NCI-H187 (cell line): ENCODE data around the gene PSMB10.

Experiments used
- DNase-seq, 2 experiments: peaks; one replicate each; lab custom pipeline; 2025; lab: John Stamatoyannopoulos, UW

The PSMB10 gene

DNA sequence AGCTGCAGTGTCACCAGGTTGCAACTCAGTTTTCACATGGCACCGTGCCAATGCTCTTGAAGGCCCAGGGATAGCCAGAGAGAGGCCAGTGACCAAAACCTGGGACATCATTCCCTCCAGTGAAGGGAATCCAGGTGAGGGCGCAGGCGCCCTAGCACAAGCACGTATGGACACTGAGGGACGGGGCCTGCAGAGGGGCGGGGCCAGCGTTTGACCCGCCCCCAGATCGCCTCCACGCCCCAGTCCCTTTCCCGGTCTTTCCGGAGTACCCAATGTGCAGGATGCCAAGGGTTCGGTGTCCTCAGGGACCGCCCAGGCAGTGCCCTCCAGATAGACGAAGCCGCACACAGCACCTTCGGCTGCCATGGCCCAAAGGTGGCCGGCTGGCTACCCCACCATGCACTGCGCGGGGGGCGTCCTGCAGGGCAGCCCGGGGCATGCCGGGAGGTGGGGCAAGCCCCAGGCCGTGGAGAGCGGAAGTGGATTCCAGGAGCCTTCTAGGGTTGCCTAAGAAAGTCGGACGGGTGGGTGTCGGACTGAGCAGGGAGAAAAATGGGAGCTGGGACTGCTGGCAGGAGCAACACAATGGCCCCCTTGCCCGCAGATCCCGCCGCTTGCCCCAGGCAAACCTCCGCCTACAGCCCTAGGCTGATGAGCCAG, 27.1 kb upstream of the PSMB10 start:
- DNase-seq = no peak

DNA sequence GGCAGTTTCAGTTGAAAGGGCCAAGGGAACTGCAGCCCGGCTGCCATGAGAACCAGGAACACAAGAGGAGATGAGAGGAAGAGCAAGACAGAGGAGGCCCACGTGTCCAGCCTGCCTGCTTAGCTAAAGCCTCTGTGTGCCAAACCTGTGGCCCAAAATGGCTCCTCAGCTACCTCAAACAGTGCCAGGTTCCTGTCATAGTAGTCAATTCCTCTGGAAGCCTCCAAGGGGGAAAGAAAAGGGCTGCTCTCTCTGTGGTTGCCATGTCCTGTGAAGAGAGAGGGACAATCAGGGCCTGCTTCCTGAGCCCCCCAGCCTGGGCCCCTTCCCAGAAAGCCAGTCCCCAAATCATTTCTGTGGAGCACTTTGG, 26.6 kb upstream of the PSMB10 start:
- no peak for DNase-seq

DNA sequence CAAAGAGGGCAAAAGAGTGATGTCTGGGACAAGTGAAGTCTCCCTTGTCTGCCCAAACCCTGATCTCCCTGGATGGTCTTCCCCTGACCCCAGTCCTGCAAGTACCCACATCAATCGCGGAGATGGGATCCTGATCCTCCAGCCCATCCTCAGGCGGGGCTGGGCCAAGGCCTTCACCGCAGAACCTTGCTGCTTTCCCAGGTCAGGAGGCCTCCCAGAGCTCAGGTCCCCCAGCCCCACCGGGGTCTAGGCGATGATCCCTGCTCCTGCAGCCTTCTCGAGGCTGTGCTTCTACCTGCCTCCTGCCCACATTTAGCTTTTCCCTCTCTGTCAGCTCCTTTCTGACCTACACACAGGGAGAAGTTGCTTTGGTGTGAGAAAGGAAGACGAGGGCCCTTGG, 25.5 kb upstream of the PSMB10 start:
- DNase-seq = no peak

DNA sequence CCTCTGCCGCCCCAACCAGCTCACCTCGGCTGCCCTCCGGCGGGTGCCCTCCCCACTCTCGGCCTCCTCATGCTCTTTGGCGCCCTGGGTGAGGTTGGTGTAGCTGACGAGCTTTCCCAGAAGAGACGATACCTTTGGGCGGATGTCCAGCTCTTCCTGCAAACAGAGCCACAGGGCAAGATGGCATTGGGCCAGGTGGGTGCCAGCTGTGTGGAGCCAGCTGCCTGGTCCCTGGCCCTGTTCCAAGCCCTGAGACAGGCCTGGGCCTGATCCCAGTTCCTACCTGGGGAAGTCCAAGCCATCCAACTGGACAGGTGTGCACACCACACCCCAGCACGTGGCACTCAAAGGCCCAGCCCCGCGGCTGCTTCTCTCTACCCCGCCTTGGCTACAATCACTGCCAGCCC, 24.9 kb upstream of the PSMB10 start:
- peak; percentile 79 to 86 for DNase-seq

DNA sequence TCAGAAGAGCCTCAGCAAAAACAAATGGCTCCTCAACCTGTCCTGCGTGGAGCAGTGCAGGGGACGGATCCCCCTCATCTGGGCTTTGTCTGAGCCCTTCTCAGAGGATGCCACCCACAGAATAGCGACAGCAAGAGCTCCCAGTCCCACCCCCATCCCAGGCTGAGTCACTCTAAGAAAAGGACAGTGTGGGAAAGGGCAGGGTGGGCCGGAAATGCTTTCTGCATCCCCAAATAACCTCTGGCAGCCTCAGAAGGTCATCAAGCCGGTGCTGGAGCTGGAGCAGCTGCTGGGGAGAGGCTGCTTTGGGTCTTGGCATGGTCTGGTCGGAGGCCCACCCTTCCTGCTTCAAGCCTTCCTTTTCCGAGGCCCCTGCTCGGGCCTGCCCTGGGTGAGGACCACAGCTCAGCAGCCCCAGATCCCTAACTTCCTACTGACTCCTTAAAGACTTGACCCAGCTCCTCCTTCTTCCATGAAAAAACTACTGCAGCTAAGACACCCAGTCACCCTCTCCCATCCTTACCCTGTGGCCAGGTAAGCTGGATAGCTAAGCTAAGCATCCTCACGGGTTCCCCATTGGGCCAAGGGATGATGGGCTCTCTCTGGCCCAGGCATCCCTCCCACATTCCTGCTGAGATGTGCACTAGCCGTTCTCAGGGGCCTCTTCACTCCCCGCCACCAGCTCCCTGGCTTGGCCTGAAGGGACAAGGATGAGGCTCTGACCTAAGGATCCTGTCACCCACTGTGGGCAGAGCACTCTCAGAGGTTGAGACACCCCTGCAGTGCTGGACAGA, 23.1 kb upstream of the PSMB10 start:
- no peak for DNase-seq

DNA sequence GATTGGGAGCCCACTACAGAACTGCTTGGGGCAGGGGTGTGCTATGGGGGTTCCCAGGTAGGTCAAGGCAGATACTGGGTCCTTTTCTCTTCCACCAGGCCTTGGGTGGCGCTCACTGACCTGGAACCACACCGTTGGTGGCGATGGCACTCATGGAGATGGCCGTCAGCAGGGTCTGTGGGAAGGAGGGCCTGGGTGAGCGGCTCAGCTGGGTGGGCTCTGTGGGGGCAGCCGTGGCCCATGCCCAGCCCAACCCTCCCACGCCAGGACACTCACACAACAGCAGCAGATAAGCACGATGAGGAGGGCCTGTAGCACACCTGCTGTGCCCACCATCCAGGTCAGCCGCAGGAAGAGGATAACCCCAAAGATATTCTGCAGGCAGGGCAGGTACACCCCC, 21.0 kb upstream of the PSMB10 start:
- DNase-seq = no peak

DNA sequence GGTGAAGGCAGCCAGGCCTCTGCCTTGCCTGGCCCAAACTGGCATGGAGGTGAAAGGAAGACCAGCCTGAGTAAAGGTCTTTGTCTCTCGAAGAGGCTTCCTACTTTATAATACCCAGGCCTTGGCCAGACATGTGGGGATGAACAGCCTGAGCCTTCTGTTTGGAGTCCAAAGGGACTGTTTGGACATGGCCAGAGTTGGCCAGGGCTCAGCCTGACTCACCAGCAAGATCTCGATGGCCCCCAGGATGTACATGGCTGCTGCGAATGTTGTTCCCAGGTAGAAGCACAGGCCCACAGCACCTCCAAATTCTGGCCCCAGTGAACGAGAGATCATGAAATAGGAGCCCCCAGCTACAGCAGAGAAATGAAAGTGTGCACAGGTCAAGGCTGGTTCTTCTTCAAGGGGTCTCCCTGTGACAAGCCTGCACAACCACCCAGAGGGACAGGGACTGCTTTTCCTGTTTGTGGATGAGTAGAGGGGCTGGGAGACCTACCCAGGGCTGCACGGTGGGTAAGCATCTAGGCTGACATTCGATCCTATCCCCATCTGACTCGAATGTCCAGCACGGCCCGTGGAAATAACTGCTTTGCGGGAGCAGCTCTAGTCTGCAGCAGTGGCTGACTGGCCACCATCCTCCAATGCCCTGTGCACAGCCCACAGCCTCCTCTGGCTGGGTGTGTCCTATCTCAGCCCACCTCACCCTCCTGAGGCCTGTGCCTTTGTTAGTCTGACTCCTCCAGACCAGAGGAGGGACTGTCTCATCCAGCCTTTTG, 18.0 kb upstream of the PSMB10 start:
- no peak for DNase-seq

DNA sequence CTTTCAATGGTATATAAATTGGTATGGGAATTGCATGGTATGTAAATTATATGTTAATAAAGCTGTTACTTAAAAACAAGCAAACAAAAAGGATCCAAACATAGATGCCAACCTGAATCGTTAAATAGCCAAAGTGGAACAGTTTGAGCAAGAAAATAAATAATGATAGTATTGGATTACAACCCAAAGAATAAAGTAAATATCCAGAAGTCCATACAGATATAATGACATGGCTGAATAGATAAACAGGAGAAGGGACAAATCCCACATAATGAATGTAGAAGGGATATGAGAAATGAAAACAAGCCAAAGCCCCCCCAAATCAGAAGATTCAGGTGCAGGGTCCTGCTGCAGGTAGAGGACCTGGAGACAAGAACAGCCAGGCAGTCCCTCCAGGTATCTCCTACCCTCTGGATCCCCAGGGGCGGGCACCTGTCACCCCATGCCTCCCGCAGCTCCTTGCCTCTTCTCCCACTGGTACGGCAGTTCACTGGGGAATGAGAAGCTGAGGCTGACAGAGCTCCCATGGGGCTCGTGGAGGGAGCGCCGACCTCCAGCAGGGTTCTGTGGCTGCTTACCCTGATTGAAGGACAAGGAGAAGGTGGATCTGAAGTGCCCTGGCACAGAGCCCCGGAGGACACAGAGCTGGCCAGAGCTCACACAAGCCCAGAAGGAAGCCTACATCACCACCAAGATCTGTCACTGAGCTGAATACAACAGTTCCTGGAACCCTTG, 17.2 kb upstream of the PSMB10 start:
- no peak for DNase-seq

DNA sequence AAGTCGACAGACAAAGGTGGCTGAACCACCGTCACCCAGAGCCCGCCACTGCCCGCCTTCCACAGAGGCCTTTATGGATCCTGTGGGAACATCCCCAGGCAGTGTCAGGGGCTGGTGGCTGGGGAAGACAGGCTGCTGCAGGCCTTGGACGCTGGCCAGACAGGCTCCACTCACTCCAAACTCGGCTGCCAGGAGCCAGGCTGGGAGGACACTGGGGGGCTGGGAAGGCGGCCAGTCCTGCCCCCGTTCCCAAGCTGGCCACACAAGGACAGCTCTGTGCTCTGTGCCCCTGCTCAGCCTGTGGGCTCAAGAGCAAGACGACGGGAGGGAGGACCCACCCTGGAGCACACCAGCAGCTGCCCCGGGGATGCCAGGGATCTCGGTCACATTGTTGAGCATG, 14.8 kb upstream of the PSMB10 start:
- no peak for DNase-seq

DNA sequence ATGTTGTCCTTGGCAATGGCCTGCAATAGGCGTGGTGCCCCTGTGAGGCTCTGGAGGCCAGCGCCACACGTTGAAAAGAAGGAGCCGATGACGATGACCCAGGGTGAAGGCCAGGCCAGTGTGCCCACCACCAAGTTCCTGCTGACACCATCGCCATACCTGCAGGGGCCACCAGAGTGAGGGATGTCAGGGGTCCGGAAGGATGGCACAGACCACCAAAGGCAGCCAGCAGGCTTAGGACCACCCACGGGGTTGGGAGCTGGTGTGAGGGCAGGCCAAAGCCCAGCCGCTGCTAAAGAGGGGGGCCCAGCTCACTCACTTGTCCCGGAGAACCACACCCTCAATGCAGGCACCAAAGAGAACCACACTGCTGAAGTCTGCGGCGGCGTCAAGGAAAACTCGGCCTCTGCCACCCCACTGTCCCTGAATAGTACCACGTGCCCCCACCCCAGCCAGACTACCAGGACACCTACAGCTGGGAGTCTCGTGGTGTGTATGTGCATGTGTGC, 13.7 kb upstream of the PSMB10 start:
- no peak for DNase-seq

DNA sequence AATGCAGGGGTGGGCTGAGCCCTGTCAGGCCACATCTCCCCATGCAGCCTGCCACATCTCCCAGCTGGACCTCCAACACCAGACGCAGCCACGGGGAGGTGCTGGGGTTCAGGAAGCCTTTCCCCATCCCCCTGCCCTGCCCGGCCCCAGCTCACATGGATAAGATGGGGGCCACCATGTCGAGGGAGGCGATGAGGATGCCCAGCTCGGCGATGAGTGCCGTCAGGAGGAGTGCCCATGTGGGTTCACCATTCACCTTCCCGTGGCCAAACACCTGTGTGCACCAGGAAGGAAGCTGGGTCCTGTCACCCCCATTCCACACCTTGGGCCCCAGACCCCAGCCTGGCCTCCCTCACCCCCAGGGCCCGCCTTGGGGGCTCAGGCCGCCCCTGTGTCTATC, 13.0 kb upstream of the PSMB10 start:
- DNase-seq = no peak

DNA sequence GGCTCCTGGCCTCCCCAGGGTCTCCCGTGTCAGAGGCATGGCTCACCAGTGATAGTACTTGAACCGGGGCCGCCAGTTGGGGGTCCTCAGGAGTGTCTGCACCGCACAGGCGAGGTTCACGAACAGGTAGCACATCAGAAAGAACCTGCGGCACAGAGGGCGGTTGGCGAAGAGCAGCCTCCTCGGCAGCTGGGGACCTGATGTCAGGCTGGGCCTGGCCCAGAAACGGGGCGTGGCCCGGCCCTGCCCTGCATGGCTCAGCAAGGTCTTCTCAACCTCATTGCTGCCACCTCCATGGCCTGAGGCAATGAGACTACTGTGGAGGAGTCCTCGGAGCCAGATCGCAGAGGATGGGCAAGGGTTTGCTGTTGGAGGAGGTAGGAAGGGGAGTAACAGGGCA, 11.4 kb upstream of the PSMB10 start:
- DNase-seq = no peak

DNA sequence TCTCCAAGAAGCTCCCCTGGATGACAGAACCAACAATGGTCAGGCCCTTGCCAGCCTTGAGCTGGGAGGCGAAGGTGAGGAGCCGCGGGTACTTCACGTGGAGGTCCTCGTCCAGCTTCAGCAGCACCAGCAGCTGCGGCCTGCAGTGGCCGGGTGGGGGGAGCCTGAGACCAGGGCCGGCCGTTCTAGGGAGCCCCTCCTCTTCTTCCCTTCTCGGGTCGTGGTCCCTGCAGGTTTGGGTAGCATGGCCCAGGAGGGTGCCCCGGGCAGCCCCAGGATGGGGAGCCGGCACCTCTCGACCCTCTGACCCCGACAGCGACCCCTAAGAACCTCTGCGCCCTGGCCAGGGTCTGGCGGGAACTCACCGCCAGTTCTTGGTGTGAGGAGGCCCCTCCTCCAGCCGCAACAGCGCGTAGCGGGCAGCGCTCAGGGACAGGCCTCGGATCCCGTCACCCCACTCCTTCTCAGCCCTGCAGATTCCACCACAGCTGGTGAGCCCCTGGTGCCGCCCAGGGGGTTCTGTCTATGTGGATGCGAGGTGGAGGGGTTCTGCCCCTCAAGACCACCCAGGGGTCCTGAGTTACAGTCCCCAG, 10.4 kb upstream of the PSMB10 start:
- DNase-seq = no peak

DNA sequence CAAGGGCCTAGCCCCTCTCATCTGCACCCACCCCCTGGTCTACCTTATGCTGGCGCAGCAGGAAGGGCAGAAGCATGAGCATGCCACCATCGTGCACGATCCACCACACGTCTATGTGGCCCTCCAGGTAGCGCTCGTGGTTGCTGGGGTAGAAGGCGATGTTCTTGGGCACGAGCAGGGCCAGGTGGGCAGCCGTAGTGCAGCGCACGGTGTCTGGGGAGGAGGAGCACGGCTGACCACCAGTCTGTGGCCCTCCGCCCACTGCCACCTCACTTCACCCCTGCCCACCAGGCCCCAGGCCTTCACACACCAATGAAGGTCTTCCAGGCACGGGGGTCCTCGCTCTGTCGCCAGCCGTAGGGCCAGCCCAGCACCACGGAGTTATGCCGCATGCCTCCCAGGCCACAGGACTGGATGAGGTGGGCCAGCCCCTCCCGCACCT, 9.5 kb upstream of the PSMB10 start:
- DNase-seq = no peak

DNA sequence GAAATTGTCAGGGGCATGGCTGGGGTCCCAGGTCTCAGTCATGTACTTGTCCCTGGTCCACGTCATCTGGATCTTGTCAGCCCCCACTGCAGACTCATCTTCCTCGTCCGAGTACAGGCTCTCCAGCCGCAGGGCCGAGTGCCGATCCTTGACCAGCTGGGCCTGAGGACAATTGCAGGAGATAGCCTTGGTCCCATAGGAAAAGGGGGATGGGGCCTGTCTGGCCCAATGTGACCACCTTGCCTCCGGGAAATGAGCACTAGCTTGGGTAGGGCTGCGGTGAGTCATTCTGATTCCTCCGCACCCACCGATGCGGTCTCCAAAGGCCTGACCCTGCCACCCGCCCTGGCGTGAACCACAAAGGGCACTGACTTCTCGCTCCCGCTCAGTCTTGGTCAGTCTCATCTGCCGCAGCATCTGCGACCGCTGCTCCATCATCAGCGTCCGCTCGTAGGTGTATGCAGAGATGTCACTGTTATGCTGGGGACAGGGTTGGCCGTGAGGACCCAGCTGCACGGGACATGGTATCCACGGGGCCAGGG, 8.8 kb upstream of the PSMB10 start:
- DNase-seq = no peak

DNA sequence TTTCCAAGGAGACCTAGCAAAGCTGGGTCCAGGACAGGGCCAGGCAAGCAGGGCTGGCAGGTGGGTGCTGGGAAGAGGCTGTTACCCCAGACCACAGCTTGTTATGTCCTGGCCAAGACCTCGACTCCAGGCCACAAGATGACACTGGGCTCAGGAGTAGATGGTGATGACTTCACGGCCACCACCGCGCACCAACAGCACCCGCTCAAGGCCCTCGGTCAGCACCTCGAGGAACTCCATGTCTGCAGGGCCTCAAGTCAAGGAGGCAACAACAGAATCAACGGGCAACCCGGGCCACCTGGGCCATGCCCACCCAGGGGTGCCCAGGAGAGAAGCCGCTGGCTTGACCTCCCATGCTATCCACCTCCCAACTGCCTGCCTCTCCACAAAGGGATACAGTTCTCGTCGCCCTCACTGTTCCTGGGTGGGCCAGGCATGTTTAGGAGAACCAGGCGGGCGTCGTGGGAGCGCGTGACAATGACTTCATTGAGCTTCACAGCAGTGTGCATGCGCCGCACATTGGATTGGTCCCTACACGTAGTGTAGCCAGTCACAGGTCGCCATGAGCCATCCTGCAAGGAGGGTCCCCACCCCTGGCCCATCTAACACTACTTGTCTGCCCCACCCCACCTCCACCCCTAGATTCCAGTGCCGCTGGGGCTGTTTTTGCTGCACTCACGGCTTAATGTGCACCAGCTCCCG, 8.2 kb upstream of the PSMB10 start:
- DNase-seq = no peak

DNA sequence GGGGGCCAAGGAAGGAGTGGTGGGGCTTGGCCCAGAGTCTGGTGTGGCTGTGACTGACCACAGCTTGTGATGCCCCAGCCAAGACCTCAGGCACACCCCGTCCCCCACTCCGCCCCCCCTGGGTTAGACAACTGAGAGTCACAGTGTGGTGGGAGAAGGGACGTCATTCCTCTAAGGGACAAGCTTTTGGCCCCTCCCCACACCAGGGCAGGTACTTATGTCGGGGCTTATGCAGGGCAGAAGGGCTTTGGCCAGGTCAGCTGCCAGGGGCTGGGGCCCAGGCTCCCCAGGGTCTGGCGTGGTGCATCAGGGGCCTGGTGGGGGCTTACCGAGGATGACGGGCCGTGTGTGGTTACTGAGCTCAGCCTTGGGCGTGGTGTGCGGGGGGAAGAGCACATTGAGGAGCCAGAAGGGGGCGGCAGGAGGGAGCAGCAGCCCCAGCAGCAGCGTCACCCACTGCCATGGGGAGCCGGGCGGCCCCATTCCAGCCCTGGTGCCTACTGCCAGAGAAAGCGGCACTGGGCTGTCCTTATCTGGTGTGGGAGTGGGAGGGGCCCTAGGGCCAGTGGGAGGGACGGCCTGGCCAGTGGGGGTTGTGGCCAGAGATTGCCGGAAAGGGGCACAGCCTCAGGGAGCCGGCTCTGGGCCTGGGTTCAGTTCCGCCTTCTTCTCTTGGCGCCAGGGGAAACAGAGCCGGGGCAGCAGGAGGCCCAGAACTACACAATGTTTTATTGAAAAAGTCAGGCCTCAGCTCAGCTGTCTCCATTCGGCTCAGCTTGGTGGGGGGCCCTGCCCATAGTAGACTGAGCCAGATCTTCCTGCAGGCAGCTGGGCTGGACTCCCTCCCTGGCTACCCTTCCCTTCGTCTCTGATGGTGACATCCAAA, 7.2 kb upstream of the PSMB10 start, which contains the start of gene LCAT:
Gene LCAT, minus strand, starts transcription at position 502 of the 886 bp plus-strand sequence. Its CDS starts 19 bp downstream, at position 483.
- no peak for DNase-seq

DNA sequence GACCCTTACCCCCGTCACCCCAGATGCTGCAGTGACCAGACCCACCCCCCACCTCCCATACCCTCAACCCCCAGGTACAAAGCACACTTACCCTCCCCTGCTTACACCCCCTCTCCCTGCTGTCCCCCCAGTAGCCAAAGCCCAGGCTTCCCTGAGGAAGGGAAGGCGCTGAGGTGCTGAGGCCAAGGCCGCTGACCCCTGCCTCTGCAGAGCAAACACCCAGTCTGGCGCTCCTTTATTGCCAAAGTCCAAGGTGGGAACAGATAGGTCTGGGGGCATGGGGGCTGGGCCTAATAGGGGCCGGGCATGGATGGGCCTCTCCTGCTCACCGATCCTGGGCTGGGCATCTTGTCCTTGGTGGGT, 6.6 kb upstream of the PSMB10 start:
- no peak for DNase-seq

DNA sequence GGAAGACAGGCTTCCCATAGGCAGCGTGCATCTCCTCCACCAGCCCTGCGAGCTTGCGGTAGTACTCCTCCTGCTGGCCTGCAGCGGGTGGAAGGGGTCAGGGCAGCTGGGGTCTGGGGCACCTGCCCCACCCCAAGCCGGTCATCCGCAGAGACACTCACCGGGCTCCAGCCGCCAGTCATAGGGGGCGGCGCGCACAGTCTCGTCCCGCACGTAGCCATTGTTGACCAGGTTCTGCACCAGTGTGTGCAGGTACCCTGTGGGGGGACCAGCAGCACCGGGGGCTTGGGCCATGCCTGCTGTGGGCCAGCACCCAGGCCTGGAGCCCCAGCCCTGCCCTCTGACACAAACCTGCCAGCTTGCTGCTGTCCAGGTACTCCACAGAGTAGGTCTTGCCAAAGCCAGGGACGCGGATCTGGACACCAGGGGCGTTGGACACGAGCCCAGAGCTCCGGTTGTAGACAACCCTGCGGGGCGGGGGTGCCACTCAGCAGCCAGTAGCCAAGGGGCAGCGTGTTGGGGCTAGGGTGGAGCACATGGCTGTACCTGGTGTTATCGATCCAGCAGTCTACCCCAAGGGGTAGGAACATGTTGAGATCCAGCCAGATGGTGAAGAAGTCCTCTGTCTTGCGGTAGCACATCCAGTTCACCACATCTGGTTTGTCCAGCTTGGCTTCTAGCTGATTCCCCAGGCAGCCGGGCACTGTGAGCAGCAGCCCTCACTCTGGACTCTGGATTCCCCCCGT, 6.0 kb upstream of the PSMB10 start:
- no peak for DNase-seq
